SKM-1 treated with dmso at 0.1 percent for 144 hours (cell line): ENCODE results near the gene ITFG1.
"Not testable (repeated sequence)": the region's sequence is repeated elsewhere in the genome, so short reads cannot be mapped to it uniquely, and the experiment has no call there.

Experiments
- DNase-seq: peaks from one replicate; lab custom pipeline; 2025; ENCODE audit not compliant: unreplicated experiment; lab: John Stamatoyannopoulos, UW

Gene ITFG1

DNA sequence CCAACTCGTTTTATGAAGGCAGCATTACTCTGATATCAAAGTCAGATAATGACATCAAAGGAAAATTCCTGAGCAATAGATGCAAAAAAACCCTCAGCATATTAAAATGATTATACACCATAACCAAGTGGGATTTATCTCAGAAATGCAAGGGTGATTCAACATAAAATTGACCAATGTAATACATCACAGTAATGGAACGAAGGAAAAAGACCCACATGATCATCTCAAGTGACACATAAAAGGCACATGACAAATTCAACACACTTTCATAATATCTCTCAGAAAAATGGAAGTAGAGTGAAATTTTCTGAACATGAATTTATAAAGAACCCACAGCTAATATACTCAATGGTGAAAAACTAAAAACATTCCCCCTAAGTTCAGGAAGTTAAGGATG lies 118.8 kb downstream of the ITFG1 start:
- no peak for DNase-seq

DNA sequence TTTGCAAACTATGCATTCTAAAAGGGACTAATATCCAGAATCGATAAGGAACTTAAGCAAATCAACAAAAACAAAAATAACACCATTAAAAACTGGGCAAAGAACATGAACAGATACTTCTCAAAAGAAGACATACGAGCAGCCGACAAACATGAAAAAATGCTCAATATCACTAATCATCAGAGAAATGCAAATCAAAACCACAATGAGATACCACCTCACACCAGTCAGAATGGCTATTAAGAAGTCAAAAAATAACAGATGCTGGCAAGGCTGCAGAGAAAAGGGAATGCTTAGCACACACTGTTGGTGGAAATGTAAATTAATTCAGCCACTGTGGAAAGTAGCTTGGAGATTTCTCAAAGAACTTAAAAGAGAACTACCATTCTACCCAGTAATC lies 130.3 kb downstream of the ITFG1 start:
- not testable (repeated sequence) for DNase-seq

DNA sequence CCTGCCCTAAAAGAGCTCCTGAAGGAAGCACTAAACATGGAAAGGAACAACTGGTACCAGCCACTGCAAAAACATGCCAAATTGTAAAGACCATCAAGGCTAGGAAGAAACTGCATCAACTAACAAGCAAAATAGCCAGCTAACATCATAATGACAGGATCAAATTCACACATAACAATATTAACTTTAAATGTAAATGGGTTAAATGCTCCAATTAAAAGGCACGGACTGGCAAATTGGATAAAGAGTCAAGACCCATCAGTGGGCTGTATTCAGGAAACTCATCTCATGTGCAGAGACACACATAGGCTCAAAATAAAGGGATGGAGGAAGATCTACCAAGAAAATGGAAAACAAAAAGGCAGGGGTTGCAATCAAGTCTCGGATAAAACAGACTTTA lies 136.6 kb downstream of the ITFG1 start:
- not testable (repeated sequence) for DNase-seq

DNA sequence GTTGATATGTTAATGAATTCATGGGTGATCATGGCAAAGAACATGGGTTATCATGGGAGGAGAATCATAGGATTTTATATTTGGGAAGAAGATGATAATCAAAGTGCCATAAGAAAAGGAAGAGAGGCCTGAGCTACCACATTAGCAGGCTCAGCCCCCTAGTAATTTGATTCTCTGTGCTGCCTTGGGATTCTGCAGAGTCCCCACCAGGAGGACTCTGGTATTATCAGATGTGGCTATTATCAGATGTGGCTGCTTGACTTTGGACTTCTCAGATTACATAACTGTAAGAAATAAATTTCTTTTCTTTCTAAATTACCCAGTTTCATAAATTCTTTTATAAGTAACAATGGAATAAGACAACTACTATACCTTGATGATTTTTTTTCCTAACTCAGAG lies 137.6 kb downstream of the ITFG1 start:
- DNase-seq = no peak

DNA sequence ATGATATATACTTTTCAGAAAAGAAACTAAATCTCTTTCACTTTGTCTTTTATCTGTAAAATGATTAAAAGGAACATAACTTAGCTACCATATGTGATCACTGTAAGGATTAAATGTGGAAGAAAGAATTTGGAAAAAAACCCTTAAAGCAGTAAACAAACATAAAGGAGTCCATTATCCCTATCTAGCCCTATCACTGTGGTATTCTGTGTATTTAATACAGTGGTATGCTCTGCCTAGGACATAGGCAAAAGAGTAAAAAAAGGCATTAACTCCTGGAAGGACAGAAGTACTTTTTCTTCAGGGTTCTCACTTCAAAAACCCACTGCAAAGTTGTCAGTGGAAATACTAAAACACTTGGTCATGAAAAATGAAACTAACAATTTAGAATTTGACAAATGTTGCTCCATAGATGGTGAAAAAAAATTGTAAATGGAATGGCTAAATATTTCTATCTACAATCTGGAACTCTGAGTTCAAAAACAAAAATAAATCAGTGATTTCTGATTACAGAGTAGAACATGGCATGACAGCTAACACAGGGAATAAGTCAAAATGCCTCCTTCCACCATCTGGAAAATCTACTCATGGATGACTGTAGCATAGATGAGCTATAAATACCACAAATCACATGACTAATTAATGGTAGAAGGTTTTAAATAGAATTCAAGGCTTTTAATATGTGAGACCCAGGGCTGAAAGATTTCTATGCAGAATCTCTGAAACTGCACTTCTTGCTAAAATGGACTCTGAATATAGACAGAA lies 140.1 kb downstream of the ITFG1 start:
- no peak for DNase-seq

DNA sequence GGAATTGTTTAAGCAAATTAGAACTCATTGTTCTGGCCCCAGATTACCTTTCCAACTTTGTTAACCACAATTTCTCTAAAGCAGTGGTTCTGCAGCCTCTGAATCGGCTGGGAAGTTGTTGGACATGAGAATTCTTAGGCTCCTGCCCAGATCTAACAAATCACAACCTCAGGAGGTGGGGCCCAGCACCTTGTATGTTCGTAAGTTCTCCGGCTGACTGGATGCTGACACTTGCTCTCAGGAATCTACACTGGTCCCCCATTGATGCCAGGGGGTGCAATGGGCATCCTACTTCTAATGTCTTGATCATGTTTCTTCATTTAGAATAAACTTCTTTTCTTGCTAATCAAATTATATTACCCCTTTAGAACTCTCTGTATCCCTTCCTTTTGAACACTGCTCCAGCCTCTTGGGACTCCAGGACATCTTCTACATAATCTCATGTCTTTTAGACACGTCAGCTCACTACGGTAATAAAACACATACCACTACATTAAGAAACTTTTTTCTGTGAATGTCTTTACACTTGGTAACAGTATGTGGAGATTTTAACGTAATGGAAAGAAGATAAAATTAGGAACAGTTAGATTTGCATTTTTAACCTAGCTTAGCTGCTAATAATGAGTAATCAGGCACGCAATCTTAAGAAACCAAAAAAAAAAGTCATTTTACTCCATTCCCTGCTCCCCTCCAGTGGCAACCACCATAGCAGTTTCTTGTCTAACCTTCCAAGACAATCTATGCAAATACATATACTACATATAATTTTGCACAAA lies 143.2 kb downstream of the ITFG1 start:
- no peak for DNase-seq

DNA sequence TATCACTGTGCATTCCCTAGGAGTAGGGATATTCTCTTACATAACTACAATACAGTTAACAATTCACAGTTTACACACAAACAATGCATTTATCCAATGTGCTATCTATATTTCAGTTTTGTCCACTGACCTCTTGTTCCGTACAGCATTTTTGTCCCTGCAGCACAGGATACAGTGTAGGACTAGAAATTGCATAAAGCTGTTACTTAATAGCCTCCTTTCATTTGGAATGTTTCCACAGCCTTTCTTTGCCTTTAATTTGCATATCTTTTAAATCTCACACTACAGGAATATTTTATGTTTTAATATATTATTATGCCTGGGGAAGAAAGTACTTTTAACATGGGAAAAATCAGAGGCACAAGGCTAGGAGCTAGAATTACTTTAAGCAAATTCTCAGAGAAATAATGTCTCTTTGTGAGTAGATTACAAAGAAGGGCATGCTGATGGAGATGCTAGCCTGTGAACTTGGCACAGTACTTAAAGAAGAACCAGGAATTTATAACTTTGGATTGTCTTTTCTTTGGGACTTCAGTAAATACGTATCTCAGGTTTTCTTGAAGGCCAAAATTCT lies 144.3 kb downstream of the ITFG1 start:
- DNase-seq = no peak

DNA sequence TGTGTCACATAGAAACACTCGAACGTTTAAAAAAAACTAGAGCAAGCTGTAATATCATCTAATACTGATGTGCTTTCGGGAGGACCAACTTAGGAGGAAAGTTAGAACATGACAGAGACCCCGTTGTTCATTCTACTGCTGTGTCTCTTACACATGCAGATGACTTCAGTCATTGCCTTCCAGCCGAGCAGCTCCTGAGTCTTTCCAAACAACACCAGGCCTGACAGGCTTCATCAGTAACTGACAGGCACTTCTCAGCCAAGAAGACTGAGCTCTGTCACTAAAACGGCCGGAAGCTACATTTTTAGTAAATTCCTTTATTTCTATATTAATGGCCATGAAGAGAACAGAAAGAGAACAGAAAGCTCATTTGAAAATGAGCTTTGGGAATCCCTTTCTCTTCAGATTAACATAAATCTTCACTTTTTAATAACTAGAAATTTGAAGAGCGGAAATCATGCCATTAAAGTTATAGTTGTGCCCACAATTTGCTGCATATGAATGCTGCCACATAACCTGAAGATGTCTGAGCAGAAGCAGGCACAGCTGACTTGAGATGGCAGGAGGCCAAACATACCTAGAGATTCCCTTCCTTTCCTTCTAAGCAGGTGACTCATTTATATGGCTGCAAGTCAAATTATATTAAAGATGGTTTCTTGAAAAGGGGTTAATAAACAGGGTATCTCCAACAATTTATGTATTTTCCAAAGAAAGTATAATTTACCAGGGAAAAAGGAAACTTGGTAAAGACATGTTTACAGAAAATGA lies 148.9 kb downstream of the ITFG1 start:
- DNase-seq = no peak

DNA sequence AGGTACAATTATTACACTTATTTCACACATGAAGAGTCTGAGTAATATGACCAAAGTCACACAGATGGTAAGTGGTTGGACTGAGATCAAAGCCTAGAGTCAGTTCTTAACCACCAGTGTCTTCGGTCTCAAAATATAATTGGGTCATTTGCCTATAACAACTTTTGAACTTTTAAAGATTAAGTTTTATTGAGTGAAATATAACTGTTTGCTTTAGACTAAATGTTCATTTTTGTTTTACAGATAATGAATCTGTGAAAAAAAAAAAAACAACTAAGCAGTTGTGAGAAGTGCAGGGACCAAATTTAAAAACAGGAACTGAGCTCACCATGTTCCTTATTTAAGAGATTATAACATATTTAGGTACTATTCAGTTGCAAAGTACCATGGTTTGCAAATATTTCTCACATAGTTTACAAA lies 150.1 kb downstream of the ITFG1 start:
- no peak for DNase-seq

DNA sequence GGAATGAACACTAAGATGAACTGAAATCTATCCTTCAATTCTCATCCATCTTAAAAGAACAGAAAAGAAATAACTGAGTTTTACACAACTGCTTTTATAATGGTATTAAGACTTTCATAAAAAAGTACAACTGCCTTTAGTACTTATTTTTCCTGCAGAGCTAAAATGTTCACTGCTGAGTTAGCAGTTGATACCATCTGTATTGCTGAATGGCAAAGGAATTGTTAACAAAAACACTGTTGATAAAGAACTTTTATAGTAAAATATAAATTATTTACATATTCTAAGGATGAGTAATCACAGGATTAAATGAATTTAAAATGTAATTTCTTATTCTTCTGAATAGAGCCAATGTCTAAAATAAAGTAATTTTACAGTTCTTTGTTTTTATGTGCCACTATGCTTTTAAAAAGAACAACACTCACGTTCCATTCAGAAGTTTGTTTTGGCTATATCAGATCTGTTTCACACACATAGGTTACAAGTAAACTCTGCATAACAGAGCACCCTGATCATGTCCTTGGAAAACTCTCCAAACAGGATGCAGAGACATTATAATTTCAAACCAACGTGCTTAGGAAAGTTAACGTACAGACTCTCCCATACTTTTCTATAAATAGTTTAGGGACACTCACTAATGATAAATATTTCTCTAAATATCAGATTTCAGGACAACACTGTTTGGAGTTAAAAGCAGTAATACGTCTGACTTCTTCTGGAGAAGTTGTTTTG lies 151.1 kb downstream of the ITFG1 start:
- DNase-seq = no peak

DNA sequence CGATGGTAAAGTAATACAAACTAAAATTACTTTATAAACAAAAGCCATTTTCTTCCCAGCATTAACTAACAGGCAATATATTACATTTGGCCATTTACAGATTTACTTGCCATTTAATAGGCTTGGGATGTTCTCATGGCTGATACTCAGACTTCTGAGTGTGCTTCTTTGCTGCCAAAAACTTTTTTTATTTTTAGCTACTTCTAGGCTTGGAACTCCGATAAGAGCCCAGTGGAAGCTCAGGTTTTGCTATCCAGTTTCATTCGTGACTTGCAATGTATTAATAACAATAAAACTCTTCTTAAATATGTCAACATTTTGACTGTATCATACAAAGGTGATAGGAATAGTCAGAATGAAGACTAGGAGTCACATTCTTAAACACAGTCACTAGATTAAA lies 152.3 kb downstream of the ITFG1 start:
- DNase-seq = no peak

DNA sequence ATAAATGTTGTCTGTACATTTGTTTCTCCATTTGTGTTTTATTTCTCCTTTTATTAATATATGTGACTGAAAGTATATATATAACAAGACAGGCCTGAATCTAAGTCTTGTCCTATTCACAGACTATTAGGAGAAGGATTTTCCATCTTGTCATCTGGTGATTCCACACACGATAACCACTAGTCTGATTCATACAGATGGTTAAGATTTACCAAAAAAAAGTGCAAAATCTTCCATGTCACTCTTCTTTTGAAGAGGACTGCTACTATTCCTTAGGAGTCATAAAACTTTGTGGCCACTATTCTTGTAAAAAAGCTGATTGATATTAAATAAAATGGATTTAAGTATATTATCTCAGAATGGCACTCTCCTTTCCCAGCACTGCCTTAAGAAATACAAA lies 156.3 kb downstream of the ITFG1 start:
- DNase-seq = no peak

DNA sequence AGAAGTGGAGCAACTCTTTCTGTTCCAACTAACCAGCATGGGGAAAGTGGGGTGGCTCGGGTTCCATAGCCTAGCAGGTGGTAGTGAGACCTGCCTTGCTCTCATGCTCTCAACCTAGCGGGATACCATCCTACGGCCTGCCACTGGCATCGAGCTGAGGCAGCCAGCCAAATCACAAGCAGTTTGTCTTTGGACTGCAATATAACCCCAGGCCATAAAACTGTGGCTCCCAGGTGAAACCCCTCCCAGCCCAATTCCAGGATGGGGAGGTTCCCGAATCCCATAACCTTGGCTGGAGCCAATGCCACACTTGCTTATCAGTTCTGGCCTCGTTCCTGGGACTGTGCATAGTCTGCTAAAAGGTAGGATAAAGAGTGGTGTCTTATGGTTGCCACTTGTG lies 161.3 kb downstream of the ITFG1 start:
- DNase-seq = no peak

DNA sequence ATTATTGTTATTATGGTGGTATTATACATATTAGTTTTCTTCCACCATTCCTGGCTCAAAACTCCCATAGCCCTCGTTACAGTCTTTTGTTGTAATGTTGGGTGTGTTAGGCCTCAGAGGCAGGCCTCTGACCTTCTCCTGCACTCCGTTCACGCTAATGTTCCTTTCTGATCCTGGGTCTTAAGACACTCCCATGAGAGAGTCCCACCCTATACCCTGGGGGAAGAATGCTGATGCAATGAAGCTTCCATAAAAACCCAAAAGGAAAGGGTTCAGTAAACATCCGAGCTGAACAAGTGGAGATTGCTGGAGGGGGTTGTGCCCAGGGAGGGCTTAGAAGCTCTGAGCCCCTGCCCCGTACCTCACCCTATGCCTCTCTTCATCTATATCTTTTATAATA lies 175.9 kb downstream of the ITFG1 start:
- DNase-seq = no peak

DNA sequence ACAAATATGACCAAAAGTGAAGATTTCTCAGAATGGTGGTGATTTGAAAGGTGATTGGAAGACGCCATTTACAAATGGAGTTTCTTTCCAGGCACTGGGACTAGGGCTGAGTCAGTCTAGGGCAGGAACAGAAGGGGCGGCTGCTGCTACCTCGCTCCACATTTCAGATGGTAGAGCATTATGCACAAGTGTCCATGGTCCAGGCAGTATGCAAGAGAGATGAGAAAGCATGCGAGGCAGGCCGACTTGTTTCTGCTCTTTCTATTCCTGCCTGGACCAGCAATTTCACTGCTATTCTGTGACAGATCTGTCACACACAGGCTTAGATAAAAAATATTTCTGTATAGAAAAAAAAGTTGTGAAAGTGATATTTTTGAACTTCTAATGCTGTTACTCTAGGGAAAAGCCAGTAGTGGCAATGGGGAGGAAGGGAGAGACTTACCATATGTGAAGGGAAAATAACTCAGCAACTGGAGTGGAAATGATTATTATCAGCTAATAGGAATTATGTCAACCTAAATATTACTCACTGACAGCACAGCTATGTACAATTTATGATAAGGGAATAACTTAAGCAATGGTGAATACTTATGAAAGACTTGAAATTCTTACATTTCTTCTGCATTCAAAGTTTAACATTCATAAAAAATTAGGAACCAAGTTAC lies 182.4 kb downstream of the ITFG1 start:
- DNase-seq = no peak

DNA sequence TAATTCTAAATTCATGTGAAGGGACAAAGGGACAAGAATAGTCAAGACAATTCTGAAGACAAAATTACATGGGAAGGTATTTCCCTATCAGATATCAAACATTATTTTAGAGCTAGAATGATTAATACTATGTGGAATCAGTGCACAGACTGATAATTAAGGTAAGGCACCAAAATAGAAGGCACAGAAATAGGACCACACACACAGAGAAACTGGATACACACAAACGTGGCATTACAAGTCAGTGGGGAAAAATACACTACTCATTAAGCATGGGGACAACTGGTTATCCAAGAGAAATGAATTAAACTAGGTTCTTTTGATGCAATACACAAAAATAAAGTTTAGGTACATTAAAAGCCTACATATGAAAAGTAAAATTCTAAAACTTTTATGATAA lies 184.3 kb downstream of the ITFG1 start:
- DNase-seq = no peak

DNA sequence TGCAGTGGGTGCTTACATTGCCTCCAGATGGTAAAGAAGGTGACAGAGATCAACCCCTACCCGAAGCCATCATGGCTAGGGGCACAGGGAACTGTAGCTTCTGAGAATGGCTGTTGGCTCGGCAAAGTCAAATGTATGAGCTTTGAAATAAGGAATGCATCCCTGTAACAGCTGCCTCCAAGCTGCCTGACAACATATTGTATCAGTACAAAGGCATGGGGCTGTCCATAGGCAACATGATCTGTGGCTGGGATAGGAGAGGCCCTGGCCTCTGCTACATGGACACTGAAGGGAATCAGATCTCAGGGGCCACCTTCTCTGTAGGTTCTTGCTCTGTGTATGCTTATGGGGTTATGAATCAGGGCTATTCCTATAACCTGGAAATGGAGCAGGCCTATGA lies 197.9 kb downstream of the ITFG1 start:
- DNase-seq = no peak

DNA sequence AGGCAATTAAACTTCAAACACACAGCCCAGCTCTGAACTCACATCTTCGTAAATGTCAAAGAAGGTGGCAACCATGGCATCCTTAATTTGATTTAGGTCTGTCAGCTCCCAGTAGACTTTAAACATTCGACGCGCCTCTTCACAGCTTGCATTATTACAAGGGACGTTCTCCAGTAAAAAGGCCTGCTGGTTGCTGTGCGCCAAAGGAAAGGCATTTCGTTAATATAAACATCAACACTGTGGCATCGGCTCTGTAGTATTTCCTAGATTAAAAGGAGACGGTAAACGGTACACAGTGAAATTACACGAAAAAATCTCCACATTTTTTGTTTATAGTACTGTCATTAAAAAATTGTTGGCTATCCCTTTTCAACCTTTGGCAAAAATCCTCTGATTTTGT lies 200.4 kb downstream of the ITFG1 start:
- no peak for DNase-seq

DNA sequence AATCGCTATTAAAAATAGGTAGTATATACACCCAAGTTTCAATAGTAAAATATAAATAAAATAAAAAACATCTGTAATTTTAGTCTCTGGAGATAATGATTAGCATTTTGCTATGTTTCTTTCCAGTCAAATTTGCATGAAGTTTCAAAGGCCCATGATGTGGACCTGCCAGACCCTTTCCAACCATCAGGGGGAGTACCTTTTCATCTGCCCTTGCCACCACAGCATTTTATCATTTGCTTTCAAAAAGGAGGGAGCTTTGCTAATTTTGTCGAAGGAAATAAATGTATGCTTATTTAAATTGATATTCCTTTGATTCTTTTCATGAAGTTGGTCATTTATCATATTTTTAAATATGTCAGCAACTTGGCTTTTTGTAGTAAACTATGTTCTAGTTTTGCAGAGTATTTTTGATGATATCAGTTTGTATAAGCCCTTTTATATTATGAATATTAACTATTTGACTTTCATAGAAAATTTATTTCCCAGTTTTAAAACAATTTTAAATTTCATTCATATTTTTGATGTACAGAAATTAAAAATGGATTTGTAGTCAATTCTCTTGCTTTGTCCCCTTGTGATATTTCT lies 201.9 kb downstream of the ITFG1 start:
- peak; percentile 40 for DNase-seq

DNA sequence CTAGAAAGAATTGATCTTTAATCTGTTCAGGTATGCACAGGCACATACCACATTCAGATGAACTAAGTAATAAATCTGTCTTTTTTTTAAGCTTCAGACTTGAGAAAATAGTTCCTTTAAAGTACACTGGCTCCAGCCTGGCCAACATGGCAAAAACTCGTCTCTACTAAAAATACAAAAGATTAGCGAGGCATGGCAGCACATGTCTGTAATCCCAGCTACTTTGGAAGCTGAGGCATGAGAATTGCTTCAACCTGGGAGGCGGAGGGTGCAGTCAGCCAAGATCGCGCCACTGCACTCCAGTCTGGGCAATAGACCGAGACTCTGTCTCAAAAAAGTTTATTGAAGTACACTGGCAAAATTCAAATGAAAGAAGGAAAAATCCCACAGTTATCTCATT lies 206.1 kb downstream of the ITFG1 start:
- no peak for DNase-seq
